Measurements from ENCODE around the gene PPIL4. TPM values are rescaled to one million over a fixed set of nuclear protein-coding genes. Genes with fewer than 3 reads are reported as not detected.

Gene PPIL4
- total and polyA plus RNA-seq, 2 of the 13 experiments (the other 11 are each of a cell fraction or from before 2014, with no cell fraction given): 5.5 to 46.0 TPM

DNA sequence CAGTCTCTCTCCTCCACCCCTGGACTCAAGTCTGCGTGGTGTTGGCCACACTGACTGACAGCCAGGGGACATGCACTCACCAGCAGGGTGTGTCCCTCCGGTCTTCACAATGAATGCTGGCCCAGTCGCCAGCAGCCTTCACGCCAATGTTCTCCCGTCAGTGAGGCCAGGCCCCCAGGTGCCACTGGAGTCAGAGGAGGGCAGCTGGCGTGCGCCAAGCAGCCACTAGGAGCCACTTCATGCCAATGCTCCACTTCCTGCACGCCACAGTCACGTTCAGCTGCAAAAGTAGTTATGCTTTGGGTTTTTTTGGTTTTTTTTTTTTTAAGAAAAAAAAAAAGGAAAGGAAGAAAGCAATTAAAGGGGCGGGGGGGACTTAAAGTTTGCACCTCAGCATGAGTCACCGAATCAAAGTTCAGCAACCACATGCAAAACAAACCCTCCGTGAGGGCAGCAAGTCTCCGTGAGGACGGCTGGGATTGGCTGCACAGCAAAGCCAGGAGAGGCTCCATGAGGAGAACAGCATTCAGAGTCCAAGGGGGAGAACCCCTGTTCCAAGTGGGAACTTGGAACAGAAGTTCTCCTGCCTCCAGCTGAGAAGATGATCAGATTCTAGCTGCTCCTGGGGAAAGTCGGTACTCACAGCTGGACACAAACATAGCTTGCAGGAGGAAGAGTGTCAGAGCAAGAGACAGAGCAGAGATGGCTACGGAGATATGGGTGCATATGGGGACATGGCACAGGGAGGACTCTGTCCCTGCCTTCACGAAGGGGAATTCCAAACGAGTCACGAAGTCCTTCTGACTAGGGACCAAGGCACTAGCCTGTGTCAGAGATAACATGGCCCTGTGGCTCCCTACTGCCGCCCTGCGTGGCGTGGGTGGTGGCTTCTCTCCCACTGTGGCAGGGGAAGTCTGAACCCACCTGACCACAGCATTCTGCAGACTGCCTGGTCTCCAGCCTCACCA lies 60.8 kb downstream of the PPIL4 start, which contains the start of gene ZC3H12D (continued):
- peak; percentile 25; the same call in 1 of the 2 replicates for TF ChIP-seq ZNF7 (CRISPR knock-in tag; IDR thresholded peaks at IDR 0.05)
- TF ChIP-seq, protein P1, sequence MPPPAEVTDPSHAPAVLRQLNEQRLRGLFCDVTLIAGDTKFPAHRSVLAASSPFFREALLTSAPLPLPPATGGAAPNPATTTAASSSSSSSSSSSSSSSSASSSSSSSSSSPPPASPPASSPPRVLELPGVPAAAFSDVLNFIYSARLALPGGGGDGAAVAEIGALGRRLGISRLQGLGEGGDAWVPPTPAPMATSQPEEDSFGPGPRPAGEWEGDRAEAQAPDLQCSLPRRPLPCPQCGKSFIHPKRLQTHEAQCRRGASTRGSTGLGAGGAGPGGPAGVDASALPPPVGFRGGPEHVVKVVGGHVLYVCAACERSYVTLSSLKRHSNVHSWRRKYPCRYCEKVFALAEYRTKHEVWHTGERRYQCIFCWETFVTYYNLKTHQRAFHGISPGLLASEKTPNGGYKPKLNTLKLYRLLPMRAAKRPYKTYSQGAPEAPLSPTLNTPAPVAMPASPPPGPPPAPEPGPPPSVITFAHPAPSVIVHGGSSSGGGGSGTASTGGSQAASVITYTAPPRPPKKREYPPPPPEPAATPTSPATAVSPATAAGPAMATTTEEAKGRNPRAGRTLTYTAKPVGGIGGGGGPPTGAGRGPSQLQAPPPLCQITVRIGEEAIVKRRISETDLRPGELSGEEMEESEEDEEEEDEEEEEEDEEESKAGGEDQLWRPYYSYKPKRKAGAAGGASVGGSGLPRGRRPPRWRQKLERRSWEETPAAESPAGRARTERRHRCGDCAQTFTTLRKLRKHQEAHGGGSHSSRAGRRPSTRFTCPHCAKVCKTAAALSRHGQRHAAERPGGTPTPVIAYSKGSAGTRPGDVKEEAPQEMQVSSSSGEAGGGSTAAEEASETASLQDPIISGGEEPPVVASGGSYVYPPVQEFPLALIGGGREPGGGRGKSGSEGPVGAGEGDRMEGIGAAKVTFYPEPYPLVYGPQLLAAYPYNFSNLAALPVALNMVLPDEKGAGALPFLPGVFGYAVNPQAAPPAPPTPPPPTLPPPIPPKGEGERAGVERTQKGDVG (CRISPR knock-in tag; IDR thresholded peaks at IDR 0.05; ENCODE audit: borderline replicate concordance): peak; percentile 46; the same call in 1 of the 2 replicates
- no peak for TF ChIP-seq ZFAT (CRISPR knock-in tag; conservative IDR thresholded peaks at IDR 0.05)
- peak; percentile 47; the same call in 1 of the 2 replicates for TF ChIP-seq RFXANK (CRISPR knock-in tag; IDR thresholded peaks at IDR 0.05)
- TF ChIP-seq CCDC6 (CRISPR knock-in tag; IDR thresholded peaks at IDR 0.05): peak; percentile 49; the same call in 1 of the 2 replicates
- TF ChIP-seq, protein P2, sequence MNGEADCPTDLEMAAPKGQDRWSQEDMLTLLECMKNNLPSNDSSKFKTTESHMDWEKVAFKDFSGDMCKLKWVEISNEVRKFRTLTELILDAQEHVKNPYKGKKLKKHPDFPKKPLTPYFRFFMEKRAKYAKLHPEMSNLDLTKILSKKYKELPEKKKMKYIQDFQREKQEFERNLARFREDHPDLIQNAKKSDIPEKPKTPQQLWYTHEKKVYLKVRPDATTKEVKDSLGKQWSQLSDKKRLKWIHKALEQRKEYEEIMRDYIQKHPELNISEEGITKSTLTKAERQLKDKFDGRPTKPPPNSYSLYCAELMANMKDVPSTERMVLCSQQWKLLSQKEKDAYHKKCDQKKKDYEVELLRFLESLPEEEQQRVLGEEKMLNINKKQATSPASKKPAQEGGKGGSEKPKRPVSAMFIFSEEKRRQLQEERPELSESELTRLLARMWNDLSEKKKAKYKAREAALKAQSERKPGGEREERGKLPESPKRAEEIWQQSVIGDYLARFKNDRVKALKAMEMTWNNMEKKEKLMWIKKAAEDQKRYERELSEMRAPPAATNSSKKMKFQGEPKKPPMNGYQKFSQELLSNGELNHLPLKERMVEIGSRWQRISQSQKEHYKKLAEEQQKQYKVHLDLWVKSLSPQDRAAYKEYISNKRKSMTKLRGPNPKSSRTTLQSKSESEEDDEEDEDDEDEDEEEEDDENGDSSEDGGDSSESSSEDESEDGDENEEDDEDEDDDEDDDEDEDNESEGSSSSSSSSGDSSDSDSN (CRISPR knock-in tag; IDR thresholded peaks at IDR 0.05): peak; percentile 82
- no peak for TF ChIP-seq MAFK (conservative IDR thresholded peaks at IDR 0.05 in 1 of 2, IDR thresholded peaks at IDR 0.05 in 1 of 2; ENCODE audit: low read length in 2 of 2)
- TF ChIP-seq ZFP1 (CRISPR knock-in tag; IDR thresholded peaks at IDR 0.05): no peak; the same call in 1 of the 2 replicates
- TF ChIP-seq ATF2 (CRISPR knock-in tag; IDR thresholded peaks at IDR 0.05): peak; percentile 54; the same call in 1 of the 2 replicates
- TF ChIP-seq CTCF (CRISPR knock-in tag; IDR thresholded peaks at IDR 0.05): peak; percentile 77
- no peak for TF ChIP-seq ZNF484 (CRISPR knock-in tag; IDR thresholded peaks at IDR 0.05; ENCODE audit: borderline replicate concordance, low read depth)
- TF ChIP-seq POLR2A (IDR thresholded peaks at IDR 0.05; ENCODE audit: insufficient read depth in 1 of 2, low read depth in 2 of 2, low read length in 2 of 2): peak; percentile 74 to 80
- TF ChIP-seq, protein P3, sequence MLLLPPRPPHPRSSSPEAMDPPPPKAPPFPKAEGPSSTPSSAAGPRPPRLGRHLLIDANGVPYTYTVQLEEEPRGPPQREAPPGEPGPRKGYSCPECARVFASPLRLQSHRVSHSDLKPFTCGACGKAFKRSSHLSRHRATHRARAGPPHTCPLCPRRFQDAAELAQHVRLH (CRISPR knock-in tag; IDR thresholded peaks at IDR 0.05; ENCODE audit: borderline replicate concordance, low read depth): peak; percentile 16; the same call in 1 of the 2 replicates
- no peak for TF ChIP-seq NPAS2 (CRISPR knock-in tag; IDR thresholded peaks at IDR 0.05; ENCODE audit: borderline replicate concordance)
- 0 out of 2 replicates have a peak, but pooled peaks have one; percentile 18 for TF ChIP-seq TSC22D2 (CRISPR knock-in tag; IDR thresholded peaks at IDR 0.05; ENCODE audit: borderline replicate concordance)
- no peak for TF ChIP-seq NR2F2 (IDR thresholded peaks at IDR 0.05; ENCODE audit: borderline replicate concordance, low read depth)
- no peak for TF ChIP-seq ZNF367 (CRISPR knock-in tag; IDR thresholded peaks at IDR 0.05; ENCODE audit: borderline replicate concordance)
- 0 out of 2 replicates have a peak, but pooled peaks have one; percentile 65 for TF ChIP-seq ZNF776 (CRISPR knock-in tag; IDR thresholded peaks at IDR 0.05)
- TF ChIP-seq RXRB (CRISPR knock-in tag; IDR thresholded peaks at IDR 0.05; ENCODE audit: borderline replicate concordance): peak; percentile 81
